ENCODE data around the gene BASP1.
"Not testable (repeated sequence)": the region's sequence is repeated elsewhere in the genome, so short reads cannot be mapped to it uniquely, and the experiment has no call there.

BASP1 gene

GRCh38 chr5:17256171-17256570 is 38.7 kb downstream of the BASP1 start:
- DNase-seq (ENCODE audit: low read depth) = no peak

DNA sequence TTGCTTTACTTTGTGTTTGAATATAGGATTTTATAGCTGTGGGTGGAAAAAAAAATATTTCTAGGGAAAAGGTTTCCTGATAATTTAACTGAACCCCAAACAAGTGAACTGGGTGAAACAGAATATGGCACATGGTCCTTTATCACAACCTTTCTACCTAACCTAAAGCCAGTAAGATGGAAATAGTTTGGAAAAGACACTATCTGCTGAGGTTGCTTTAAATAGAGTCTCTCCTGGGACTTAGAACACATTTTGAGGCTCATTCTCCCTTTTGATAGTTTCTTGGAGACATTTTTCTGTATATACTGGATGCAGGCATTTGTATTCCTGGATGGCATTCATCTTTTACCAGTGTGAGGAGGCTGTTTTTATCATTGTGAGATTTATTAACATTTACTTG is 39.4 kb downstream of the BASP1 start:
- no peak for DNase-seq (ENCODE audit: low read depth)

GRCh38 chr5:17257705-17258273 is 40.4 kb downstream of the BASP1 start:
- no peak for DNase-seq (ENCODE audit: low read depth)

- no peak for DNase-seq (ENCODE audit: low read depth)
Measured at GRCh38 chr5:17258431-17258830, 41.0 kb downstream of the BASP1 start.

DNA sequence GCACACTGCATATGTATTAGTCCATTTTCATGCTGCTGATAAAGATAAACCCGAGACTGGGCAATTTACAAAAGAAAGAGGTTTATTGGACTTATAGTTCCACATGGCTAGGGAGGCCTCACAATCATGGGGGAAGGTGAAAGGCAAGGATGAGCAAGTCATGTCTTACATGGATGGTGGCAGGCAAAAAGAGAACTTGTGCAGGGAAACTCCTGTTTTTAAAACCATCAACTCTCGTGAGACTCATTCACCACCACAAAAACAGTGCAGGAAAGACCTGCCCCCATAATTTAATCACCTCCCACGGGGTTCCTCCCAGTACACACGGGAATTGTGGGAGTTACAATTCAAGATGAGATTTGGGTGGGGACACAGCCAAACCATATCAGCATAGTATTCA is 41.6 kb downstream of the BASP1 start:
- not testable (repeated sequence) for DNase-seq (ENCODE audit: low read depth)

GRCh38 chr5:17259630-17260257 is 42.3 kb downstream of the BASP1 start:
- DNase-seq (ENCODE audit: low read depth) = no peak

DNA sequence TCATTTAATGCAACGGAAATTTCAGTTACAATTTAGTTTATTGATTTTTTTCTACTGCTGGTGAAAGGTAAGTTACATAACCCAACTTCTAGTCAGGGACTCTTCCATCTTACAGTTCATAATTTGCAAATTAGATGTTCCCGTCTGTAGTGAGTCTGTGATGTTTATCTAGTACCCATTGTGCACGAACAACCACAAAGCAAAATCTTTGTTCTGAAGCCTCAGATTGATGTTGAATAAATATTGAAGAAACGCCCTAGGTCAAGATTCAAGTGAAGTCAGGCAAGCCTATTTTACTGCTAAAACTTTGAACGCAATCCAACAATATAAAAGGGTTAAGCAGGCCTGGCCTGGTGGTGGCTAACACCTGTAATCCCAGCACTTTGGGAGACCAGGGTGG is 43.1 kb downstream of the BASP1 start:
- no peak for DNase-seq (ENCODE audit: low read depth)

DNA sequence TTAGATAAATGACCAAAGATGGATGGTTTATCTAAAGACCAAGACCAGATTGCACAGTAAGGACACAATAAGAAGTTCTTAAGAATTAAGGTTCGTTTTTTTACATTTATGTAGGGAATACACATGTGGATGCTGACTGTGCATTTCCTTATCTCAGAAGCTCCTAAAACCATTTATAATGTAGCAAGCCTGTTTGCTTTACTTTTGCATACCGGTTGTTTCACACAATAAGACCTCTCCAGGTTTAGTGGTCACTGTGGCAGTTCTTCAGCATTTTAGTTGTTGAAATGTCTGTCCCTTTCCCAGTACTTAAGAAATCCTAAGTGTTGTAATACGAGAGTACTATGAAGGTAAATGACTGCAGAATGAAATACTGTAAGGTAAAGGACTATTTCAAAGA is 43.6 kb downstream of the BASP1 start:
- DNase-seq (ENCODE audit: low read depth) = no peak

- no peak for DNase-seq (ENCODE audit: low read depth)
Measured at GRCh38 chr5:17265041-17265440, 47.6 kb downstream of the BASP1 start.

DNA sequence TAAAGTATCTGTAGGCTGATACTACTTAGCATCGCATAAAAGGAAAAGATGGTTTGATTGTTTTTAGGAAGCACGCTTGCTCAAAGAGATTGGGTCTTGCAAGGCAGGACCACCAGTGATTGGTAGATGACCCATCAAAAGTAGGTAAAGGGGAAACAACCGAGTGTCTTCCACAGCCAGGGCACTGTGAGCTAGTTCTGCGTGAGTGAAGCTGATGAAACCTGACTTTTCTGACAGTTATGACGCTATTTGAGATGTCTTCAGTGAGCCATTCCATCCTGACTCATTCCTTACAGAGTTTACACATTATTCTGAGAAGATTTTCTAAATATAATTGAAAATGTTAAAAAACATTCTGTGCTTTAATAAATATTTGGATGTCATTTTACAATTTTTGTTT is 49.7 kb downstream of the BASP1 start:
- no peak for DNase-seq (ENCODE audit: low read depth)

- no peak for DNase-seq (ENCODE audit: low read depth)
Measured at GRCh38 chr5:17269201-17269600, 51.8 kb downstream of the BASP1 start.

DNA sequence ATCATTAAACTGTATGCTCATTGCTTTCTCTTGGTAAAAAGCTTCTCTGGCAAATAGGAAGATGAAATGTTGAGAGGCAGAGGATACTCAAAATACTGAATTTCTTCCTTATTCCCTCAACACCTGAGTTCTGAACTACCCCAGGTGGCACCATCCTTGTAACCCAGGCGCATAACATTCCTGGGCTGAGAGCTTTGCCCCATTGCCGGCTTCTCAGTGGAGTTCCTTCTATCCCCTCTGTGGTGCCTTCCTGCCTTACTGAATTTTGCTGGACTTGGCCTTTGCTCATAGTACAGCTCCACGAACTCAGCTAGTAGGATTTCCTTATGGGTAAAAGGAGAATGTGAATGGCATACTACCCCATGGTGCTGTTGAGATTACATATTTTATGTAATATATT is 54.7 kb downstream of the BASP1 start:
- DNase-seq (ENCODE audit: low read depth) = no peak

DNA sequence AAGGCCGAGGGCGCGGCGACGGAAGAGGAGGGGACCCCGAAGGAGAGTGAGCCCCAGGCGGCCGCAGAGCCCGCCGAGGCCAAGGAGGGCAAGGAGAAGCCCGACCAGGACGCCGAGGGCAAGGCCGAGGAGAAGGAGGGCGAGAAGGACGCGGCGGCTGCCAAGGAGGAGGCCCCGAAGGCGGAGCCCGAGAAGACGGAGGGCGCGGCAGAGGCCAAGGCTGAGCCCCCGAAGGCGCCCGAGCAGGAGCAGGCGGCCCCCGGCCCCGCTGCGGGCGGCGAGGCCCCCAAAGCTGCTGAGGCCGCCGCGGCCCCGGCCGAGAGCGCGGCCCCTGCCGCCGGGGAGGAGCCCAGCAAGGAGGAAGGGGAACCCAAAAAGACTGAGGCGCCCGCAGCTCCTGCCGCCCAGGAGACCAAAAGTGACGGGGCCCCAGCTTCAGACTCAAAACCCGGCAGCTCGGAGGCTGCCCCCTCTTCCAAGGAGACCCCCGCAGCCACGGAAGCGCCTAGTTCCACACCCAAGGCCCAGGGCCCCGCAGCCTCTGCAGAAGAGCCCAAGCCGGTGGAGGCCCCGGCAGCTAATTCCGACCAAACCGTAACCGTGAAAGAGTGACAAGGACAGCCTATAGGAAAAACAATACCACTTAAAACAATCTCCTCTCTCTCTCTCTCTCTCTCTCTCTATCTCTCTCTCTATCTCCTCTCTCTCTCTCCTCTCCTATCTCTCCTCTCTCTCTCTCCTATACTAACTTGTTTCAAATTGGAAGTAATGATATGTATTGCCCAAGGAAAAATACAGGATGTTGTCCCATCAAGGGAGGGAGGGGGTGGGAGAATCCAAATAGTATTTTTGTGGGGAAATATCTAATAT is 58.1 kb downstream of the BASP1 start:
- DNase-seq (ENCODE audit: low read depth) = no peak

GRCh38 chr5:17276445-17276844 is 59.0 kb downstream of the BASP1 start:
- DNase-seq (ENCODE audit: low read depth) = no peak

- DNase-seq (ENCODE audit: low read depth) = no peak
Measured at GRCh38 chr5:17277907-17278306, 60.5 kb downstream of the BASP1 start.

DNA sequence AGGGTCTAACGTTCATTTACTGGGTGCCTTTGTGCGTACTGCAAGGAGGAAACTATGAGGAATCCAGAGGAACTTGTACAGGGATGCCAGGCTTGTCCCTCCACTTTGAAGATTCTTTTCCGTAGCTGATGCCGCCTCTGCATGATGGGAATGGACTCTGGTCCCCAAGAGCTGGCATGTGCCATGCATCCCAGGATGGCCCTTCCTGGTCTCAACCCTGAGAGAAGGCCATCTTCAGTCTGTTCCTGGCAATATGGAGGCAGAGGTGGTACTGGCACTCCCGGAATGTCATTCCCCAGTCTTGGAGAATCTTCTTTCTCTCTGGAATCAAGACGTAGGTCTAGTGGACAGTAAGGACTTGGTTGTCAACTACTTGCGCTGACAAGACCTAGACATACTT is 61.5 kb downstream of the BASP1 start:
- DNase-seq (ENCODE audit: low read depth) = no peak

DNA sequence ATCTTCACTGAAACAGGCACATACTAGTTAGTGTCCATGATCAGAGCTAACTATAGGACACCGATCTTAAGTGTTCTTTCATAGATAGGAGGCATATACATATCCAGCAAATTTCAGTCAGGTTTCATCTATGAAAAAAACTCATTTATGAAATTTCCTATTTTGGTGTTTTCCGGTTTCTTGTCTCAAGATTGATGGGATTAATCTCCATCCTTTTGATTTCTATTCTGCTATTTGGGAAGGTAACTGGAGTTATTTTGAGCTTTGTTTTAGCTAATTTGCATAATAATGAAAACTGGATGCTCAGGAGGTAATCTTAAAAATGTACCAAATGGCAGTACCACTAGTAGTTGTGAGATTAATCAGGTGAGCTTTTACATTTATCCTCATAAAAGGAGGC is 62.1 kb downstream of the BASP1 start:
- DNase-seq (ENCODE audit: low read depth) = no peak

DNA sequence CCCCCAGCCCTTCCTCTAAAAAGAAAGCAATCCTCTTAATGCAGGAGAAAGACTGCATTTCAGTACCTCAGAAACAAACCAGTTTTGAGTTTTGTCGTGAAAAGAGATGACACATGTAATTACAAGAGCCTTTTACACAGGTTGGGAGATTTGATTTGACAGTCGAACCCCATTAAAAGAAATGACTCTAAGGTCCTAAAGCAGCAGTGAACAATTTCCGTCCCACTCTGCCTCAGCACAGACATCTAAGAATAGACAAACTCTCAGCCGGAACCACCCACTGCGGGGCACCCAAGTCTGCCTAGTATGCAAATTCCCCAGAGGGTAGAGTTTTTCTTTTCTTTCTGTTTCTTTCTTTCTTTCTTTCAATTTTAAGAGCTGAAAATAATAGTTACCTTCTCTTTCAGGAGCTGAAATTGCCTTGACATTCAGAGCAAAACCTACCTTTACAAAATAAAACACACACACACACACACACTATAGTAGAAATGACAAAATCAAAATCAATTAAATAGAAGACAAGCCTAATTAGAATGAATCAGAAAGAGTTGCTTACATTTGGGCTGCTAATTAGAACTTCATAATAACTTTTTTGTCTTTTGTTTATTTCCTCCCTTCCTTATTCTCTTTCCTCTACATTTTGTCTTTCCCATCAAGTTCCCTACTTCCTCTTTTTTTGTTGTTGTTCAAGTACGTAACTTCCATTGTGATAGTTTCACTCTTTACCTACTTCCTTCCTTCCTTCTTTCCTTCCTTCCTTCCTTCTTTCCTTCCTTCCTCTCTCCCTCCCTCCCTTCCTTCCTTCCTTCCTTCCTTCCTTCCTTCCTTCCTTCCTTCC is 65.1 kb downstream of the BASP1 start:
- DNase-seq (ENCODE audit: low read depth) = no peak

DNA sequence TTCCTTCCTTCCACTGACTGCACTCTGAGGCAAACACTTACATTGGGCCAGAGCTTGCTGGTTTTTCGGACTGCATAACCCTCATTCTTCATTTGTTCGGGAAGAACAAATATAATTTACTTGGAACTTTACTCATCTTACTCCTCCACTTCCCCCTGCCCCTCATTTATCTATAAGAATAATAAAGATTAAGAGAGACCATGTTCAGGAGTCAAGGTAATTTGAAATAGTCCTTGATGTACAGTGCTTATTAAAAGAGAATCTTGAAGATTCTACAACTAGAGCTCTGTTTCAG is 65.6 kb downstream of the BASP1 start:
- no peak for DNase-seq (ENCODE audit: low read depth)

- no peak for DNase-seq (ENCODE audit: low read depth)
Measured at GRCh38 chr5:17287501-17288155, 70.2 kb downstream of the BASP1 start.

- no peak for DNase-seq (ENCODE audit: low read depth)
Measured at GRCh38 chr5:17288570-17288969, 71.1 kb downstream of the BASP1 start.
